Endothelial cell of umbilical vein (primary cell): ENCODE data around the gene GAB2. TPM values are rescaled to one million over a fixed set of nuclear protein-coding genes. Genes with fewer than 3 reads are reported as not detected.

ENCODE experiments used
- BruUV-seq: library from RNA; stranded (reverse); fragments of 400-500 nt; replicated peaks from 2 replicates; lab custom pipeline; 2021; lab: Mats Ljungman, UMichigan
- CTCF ChIA-PET: fragments of 300-600, 350-600 bp; sonication (Branson Sonifier 250); formaldehyde crosslinking; loops from one replicate; lab custom pipeline; 2021; ENCODE audit warnings: antibody characterized with exemption, inconsistent platforms; lab: Charles Lee
- POLR2A ChIA-PET: fragments of 300-600, 350-600 bp; sonication (Branson Sonifier 250); formaldehyde crosslinking; loops from one replicate; lab custom pipeline; 2021; ENCODE audit warnings: antibody characterized with exemption, inconsistent platforms; lab: Charles Lee
- DNase-seq: peaks from one replicate; pipeline ENCODE4 v3.0.0-alpha.2; 2011; ENCODE audit warnings: low read depth, low spot score
- FAIRE-seq: peaks from 2 replicates; lab custom pipeline; 2011; peaks lifted over from hg19 to GRCh38; lab: Jason Lieb, UNC
- H2AFZ ChIP-seq: 2 replicates; pipeline ENCODE4 v1.6.0; 2012; ENCODE audit warnings: low read depth, low read length, control low read depth, inconsistent platforms
- H3K27ac ChIP-seq: 2 replicates; pipeline ENCODE4 v1.5.1; 2011; ENCODE audit warnings: low read depth, mild to moderate bottlenecking, control low read depth, low read length, moderate library complexity; ENCODE audit not compliant: insufficient read depth
- H3K27me3 ChIP-seq, 2 experiments: 2 replicates each; pipeline versions ENCODE4 v1.6.0 to v1.6.1; 2011; ENCODE audit warnings: low read length in 2 of 2, mixed read lengths in 1 of 2; ENCODE audit not compliant: control insufficient read depth in 2 of 2, insufficient read depth in 2 of 2
- H3K36me3 ChIP-seq, 2 experiments: 2 replicates in 1 of 2; 3 replicates in 1 of 2; pipeline ENCODE4 v1.5.1; 2011; ENCODE audit warnings: low read length in 2 of 2, mild to moderate bottlenecking in 1 of 2, moderate library complexity in 1 of 2; ENCODE audit not compliant: control insufficient read depth in 2 of 2, insufficient read depth in 2 of 2; ENCODE audit errors: extremely low read depth in 1 of 2
- H3K4me1 ChIP-seq: 3 replicates; pipeline ENCODE4 v1.5.1; 2011; ENCODE audit warnings: mild to moderate bottlenecking, low read length; ENCODE audit not compliant: control insufficient read depth, insufficient read depth; ENCODE audit errors: extremely low read depth
- H3K4me2 ChIP-seq: 2 replicates; pipeline ENCODE4 v1.6.1; 2011; ENCODE audit warnings: low read length, control low read depth, mixed read lengths; ENCODE audit not compliant: insufficient read depth
- H3K4me3 ChIP-seq, 3 experiments: fragments of 200-600 bp in 1 of 3; sonication (generic), shearing (Covaris generic) in 1 of 3; replicated peaks in 1 of 3; 2 replicates each; pipeline ENCODE4 v1.5.1; 2011 to 2016; ENCODE audit warnings: control low read depth in 3 of 3, low read length in 3 of 3, mild to moderate bottlenecking in 2 of 3, inconsistent platforms in 1 of 3, low read depth in 1 of 3, moderate library complexity in 1 of 3; ENCODE audit not compliant: insufficient read depth in 1 of 3
- H3K79me2 ChIP-seq: 2 replicates; pipeline ENCODE4 v1.6.0; 2012; ENCODE audit warnings: low read length, inconsistent platforms; ENCODE audit not compliant: control insufficient read depth, insufficient read depth
- H3K9ac ChIP-seq: replicated peaks from 2 replicates; pipeline ENCODE3; 2011; ENCODE audit warnings: low read length, control low read depth; ENCODE audit not compliant: insufficient read depth; ENCODE audit errors: extremely low read depth
- H3K9me1 ChIP-seq: replicated peaks from 3 replicates; pipeline ENCODE4 v1.6.0; 2011; ENCODE audit warnings: mild to moderate bottlenecking, low read length; ENCODE audit not compliant: control insufficient read depth, insufficient read depth; ENCODE audit errors: extremely low read depth
- H3K9me3 ChIP-seq: replicated peaks from 2 replicates; pipeline ENCODE4 v1.5.1; 2012; ENCODE audit warnings: low read length, inconsistent platforms; ENCODE audit not compliant: control insufficient read depth, insufficient read depth
- H4K20me1 ChIP-seq: replicated peaks from 2 replicates; pipeline ENCODE3; 2011; ENCODE audit warnings: mild to moderate bottlenecking, low read length; ENCODE audit not compliant: control insufficient read depth, insufficient read depth; ENCODE audit errors: extremely low read depth
- EZH2 ChIP-seq: IDR thresholded peaks from 2 replicates; pipeline ENCODE4 v1.6.1; 2012; ENCODE audit warnings: borderline replicate concordance, low read depth, mild to moderate bottlenecking, moderate library complexity, low read length, inconsistent platforms; ENCODE audit not compliant: severe bottlenecking
- FOS ChIP-seq: IDR thresholded peaks from 2 replicates; pipeline ENCODE4 v1.6.1; 2011; ENCODE audit warnings: mild to moderate bottlenecking, low read length, moderate library complexity, borderline replicate concordance; ENCODE audit not compliant: insufficient read depth
- GATA2 ChIP-seq: IDR thresholded peaks from 2 replicates; pipeline ENCODE4 v1.7.0; 2011; ENCODE audit warnings: low read depth, mild to moderate bottlenecking, moderate library complexity, mixed read lengths, low read length; ENCODE audit not compliant: insufficient read length, insufficient read depth
- JUN ChIP-seq: IDR thresholded peaks from 2 replicates; pipeline ENCODE4 v1.6.1; 2011; ENCODE audit warnings: borderline replicate concordance, low read depth; ENCODE audit not compliant: insufficient read length, insufficient read depth
- MAX ChIP-seq: IDR thresholded peaks from 2 replicates; pipeline ENCODE4 v1.6.1; 2011; ENCODE audit not compliant: insufficient read depth, insufficient read length
- MYC ChIP-seq: IDR thresholded peaks from one replicate; pipeline ENCODE4 v1.6.1; 2011; ENCODE audit warnings: mild to moderate bottlenecking, low read depth, low read length
- POLR2A ChIP-seq: IDR thresholded peaks from 2 replicates; pipeline ENCODE4 v1.6.1; 2012; ENCODE audit warnings: low read depth, mild to moderate bottlenecking, control low read depth, low read length
- POLR2AphosphoS5 ChIP-seq: IDR thresholded peaks from 2 replicates; pipeline ENCODE4 v1.6.1; 2012; ENCODE audit warnings: low read depth, mild to moderate bottlenecking, control low read depth, low read length, moderate library complexity; ENCODE audit not compliant: insufficient read depth
- dilution Hi-C: fragments of 300-500 bp; cut with MboI; formaldehyde crosslinking; loops from one replicate; pipeline ENCODE4 v1.15.0; 2019; ENCODE audit warnings: low sequenced_read_pairs; ENCODE audit not compliant: extremely low pct_ligation_motif_present
- intact Hi-C: fragments of 100-400 bp; cut with micrococcal nuclease; formaldehyde crosslinking; loops from one replicate; pipeline ENCODE4 v1.10.0; 2022
- polyA plus RNA-seq, 4 experiments: library from polyadenylated mRNA; depleted of rRNA in 3 of 4; stranded (reverse) in 3 of 4; unstranded in 1 of 4; fragments of >200 nt; gene quantifications; 2 replicates each; pipeline versions ENCODE4 v1.2.1 to v1.2.3, GENCODE V29; 2011 to 2012; ENCODE audit warnings: missing spikeins in 1 of 4
- total RNA-seq: library from RNA; stranded (reverse); gene quantifications from 2 replicates; pipeline ENCODE4 v1.2.3, GENCODE V29; 2021
- TF ChIP-seq, protein P1 (sequence below), 2 donors: IDR thresholded peaks; 1 replicate in 1 of 2; 2 replicates in 1 of 2; pipeline ENCODE4 v1.5.1; 2011; ENCODE audit warnings: low read length in 2 of 2, mild to moderate bottlenecking in 2 of 2, moderate library complexity in 2 of 2, control low read depth in 1 of 2, inconsistent platforms in 1 of 2, low read depth in 1 of 2; ENCODE audit not compliant: insufficient read depth in 1 of 2; ENCODE audit errors: extremely low read depth in 1 of 2

GAB2 gene
- total and polyA plus RNA-seq, 2 donors (not counting 3 experiments of a cell fraction or from before 2014, with no cell fraction given) = 19.6 to 39.6 TPM

DNA sequence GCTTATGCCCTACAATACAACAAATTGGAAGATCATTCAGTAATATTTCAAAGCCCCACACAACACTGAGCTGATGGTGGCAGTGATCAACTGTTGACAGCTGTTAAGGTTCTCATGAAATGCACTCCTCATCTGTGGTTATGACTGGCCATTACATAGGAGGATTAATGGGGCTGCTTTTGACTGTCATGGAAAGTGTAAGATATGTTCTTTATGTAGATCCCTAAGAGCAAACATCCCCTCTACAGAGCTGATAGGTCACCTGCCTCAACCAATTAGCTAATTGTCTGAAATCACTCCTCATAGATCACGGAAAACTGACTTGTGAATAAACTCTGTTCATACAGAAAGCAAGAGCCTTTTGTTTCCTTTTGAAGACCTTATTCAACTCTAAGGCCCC lies 78.1 kb downstream of the GAB2 start:
- DNase-seq (no peak), FAIRE-seq (no peak)
- no peaks in the 10 kb centered on the region for H3K9me3 ChIP-seq
- H4K20me1 ChIP-seq = peaks cover 7% of the 10 kb centered on the region
- no peak overlapping the region for H3K9ac ChIP-seq
- H3K79me2 ChIP-seq = peaks cover 57% of the 10 kb centered on the region
- no peak overlapping the region for H3K4me2 ChIP-seq
- no peaks in the 10 kb centered on the region for H3K9me1 ChIP-seq
- TF ChIP-seq POLR2AphosphoS5 = no peak
- no peak for TF ChIP-seq EZH2
- TF ChIP-seq MYC = no peak
- TF ChIP-seq FOS = no peak
- TF ChIP-seq JUN = no peak
- TF ChIP-seq, protein P1, sequence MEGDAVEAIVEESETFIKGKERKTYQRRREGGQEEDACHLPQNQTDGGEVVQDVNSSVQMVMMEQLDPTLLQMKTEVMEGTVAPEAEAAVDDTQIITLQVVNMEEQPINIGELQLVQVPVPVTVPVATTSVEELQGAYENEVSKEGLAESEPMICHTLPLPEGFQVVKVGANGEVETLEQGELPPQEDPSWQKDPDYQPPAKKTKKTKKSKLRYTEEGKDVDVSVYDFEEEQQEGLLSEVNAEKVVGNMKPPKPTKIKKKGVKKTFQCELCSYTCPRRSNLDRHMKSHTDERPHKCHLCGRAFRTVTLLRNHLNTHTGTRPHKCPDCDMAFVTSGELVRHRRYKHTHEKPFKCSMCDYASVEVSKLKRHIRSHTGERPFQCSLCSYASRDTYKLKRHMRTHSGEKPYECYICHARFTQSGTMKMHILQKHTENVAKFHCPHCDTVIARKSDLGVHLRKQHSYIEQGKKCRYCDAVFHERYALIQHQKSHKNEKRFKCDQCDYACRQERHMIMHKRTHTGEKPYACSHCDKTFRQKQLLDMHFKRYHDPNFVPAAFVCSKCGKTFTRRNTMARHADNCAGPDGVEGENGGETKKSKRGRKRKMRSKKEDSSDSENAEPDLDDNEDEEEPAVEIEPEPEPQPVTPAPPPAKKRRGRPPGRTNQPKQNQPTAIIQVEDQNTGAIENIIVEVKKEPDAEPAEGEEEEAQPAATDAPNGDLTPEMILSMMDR (IDR thresholded peaks at IDR 0.05; ENCODE audit: extremely low read depth in 1 of 2, insufficient read depth in 1 of 2, low read depth in 1 of 2, low read length in 2 of 2) = no peak
- no peak for TF ChIP-seq POLR2A
- TF ChIP-seq GATA2 = no peak
- TF ChIP-seq MAX = no peak
- CTCF ChIA-PET = no interaction called here
- intact Hi-C loops (no loop called here), dilution Hi-C loops (no loop called here)
- H3K36me3 ChIP-seq = no peaks in the 10 kb centered on the region
- no peak overlapping the region for H3K4me3 ChIP-seq
- peaks cover 9% of the 10 kb centered on the region for H3K4me1 ChIP-seq
- H3K27me3 ChIP-seq = no peaks in the 10 kb centered on the region
- BruUV-seq = no TSS peak
- POLR2A ChIA-PET = no interaction called here
- H2AFZ ChIP-seq = no peak overlapping the region
- H3K27ac ChIP-seq = no peak overlapping the region
